OCI-LY7 (cell line): ENCODE results near the gene LRRC4B. TPM values are rescaled to one million over a fixed set of nuclear protein-coding genes. Genes with fewer than 3 reads are reported as not detected.

ENCODE experiments used
- BruUV-seq: library from RNA; stranded (reverse); fragments of 400-500 nt; replicated peaks from 2 replicates; lab custom pipeline; 2021; lab: Mats Ljungman, UMichigan
- CTCF ChIA-PET: fragments of 300-600 bp; sonication (Branson Sonifier 250); formaldehyde crosslinking; loops from one replicate; lab custom pipeline; 2022; ENCODE audit warnings: antibody characterized with exemption; ENCODE audit not compliant: unreplicated experiment; lab: Charles Lee
- POLR2A ChIA-PET: fragments of 300-600 bp; sonication (Branson Sonifier 250); formaldehyde crosslinking; loops from one replicate; lab custom pipeline; 2022; ENCODE audit warnings: antibody characterized with exemption; lab: Charles Lee
- DNase-seq: peaks from one replicate; pipeline ENCODE4 v3.0.0-alpha.2; 2015; ENCODE audit warnings: low spot score
- H2AFZ ChIP-seq: fragments of 200-600 bp; sonication (generic), shearing (Covaris generic); 2 replicates; pipeline ENCODE4 v1.6.1; 2014; ENCODE audit warnings: mild to moderate bottlenecking, antibody characterized with exemption, low read length, moderate library complexity
- H3K27ac ChIP-seq: fragments of 200-600 bp; sonication (generic); 2 replicates; pipeline ENCODE4 v1.5.1; 2014; ENCODE audit warnings: mixed run types, low read depth, mild to moderate bottlenecking, moderate library complexity, low read length, inconsistent platforms; ENCODE audit not compliant: poor library complexity, severe bottlenecking
- H3K36me3 ChIP-seq: fragments of 200-600 bp; sonication (generic); 2 replicates; pipeline ENCODE4 v1.6.1; 2014; ENCODE audit warnings: mild to moderate bottlenecking, antibody characterized with exemption, low read length, moderate library complexity, mixed read lengths; ENCODE audit not compliant: insufficient read depth
- H3K4me1 ChIP-seq: fragments of 200-600 bp; sonication (generic); 2 replicates; pipeline ENCODE4 v1.5.1; 2014; ENCODE audit warnings: mild to moderate bottlenecking, low read length; ENCODE audit not compliant: insufficient read depth, poor library complexity, severe bottlenecking
- H3K4me2 ChIP-seq: fragments of 200-600 bp; sonication (generic); 2 replicates; pipeline ENCODE4 v1.6.1; 2014; ENCODE audit warnings: mild to moderate bottlenecking, low read length
- H3K4me3 ChIP-seq: fragments of 200-600 bp; sonication (generic); 2 replicates; pipeline ENCODE4 v1.5.1; 2014; ENCODE audit warnings: mild to moderate bottlenecking, low read depth, low read length; ENCODE audit not compliant: poor library complexity, severe bottlenecking
- H3K79me2 ChIP-seq: fragments of 200-600 bp; sonication (generic); 2 replicates; pipeline ENCODE4 v1.6.1; 2016; ENCODE audit warnings: low read depth, mild to moderate bottlenecking, low read length, moderate library complexity, mixed read lengths; ENCODE audit not compliant: insufficient read depth
- H3K9me2 ChIP-seq: fragments of 200-600 bp; sonication (generic); 2 replicates; pipeline ENCODE4 v1.6.1; 2016; ENCODE audit warnings: mild to moderate bottlenecking, low read length, mixed read lengths; ENCODE audit not compliant: insufficient read depth
- H3K9me3 ChIP-seq: fragments of 200-600 bp; sonication (generic); 2 replicates; pipeline ENCODE4 v1.6.1; 2014; ENCODE audit warnings: mild to moderate bottlenecking, mixed run types, low read length, mixed read lengths
- H4K20me1 ChIP-seq: fragments of 200-600 bp; sonication (generic); 2 replicates; pipeline ENCODE4 v1.6.1; 2014; ENCODE audit warnings: mild to moderate bottlenecking, antibody characterized with exemption, low read length, moderate library complexity, mixed read lengths; ENCODE audit not compliant: insufficient read depth
- EZH2phosphoT487 ChIP-seq: fragments of 200-600 bp; sonication (generic); IDR thresholded peaks from 2 replicates; pipeline ENCODE4 v1.6.1; 2018; ENCODE audit warnings: low read depth, borderline replicate concordance, mild to moderate bottlenecking, mixed run types, antibody characterized with exemption, low read length, moderate library complexity, mixed read lengths
- intact Hi-C: fragments of 100-400 bp; cut with micrococcal nuclease; formaldehyde crosslinking; loops from one replicate; pipeline ENCODE4 v1.10.0; 2022; ENCODE audit not compliant: unreplicated experiment
- total RNA-seq, 2 experiments: library from RNA; depleted of rRNA in 1 of 2; stranded (reverse); fragments of >200 nt in 1 of 2; shearing (Covaris generic) in 1 of 2; gene quantifications; 2 replicates each; pipeline ENCODE4 v1.2.3, GENCODE V29; 2014 to 2022
- TF ChIP-seq, protein P1 (sequence below): fragments of 200-600 bp; sonication (generic); conservative IDR thresholded peaks from 2 replicates; pipeline ENCODE4 v1.5.1; 2014; ENCODE audit warnings: mild to moderate bottlenecking, antibody characterized with exemption, low read length, moderate library complexity, mixed read lengths

The LRRC4B gene
- total RNA-seq, 2 experiments from 2014 or later = 0.29 TPM; not detected in 1

DNA sequence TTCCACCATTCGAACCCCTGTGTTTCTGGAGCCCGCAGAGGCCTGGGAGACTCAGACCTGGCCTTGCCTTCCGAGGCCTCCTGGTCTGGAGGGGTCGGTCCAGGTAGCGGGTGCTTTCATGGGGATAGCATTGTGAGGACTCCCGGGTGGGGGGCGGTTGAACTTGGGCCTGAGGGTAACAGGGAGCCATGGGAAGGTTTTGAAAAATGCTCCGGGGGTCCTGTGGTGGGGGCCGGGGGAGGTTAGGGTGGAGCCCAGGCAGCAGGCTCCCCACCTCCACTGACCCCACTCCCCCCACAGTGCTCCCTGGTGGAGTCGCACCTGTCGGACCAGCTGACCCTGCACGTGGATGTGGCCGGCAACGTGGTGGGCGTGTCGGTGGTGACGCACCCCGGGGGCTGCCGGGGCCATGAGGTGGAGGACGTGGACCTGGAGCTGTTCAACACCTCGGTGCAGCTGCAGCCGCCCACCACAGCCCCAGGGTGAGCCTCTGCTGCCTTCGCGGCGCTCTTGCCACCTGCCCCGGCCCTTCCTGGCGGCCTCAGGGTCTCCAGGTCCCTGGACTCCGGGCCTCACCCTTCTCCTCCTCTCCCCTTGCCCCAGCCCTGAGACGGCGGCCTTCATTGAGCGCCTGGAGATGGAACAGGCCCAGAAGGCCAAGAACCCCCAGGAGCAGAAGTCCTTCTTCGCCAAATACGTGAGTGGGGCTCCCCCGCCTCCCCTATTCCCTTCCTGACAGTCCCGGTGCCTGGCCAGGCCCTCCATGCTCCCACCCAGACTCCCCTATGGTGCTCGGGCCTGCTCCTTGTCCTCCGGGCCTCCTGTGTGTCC lies 87.7 kb downstream of the LRRC4B start:
- Histone ChIP-seq H4K20me1 (no peaks in the 10 kb centered on the region), H3K9me3 (peaks cover 12% of the 10 kb centered on the region), H3K4me1 (peaks cover 10% of the 10 kb centered on the region), H3K79me2 (peaks cover 22% of the 10 kb centered on the region), H2AFZ (no peak overlapping the region), H3K27ac (no peak overlapping the region), H3K9me2 (no peaks in the 10 kb centered on the region), H3K36me3 (peaks cover 80% of the 10 kb centered on the region), H3K4me2 (no peak overlapping the region), H3K4me3 (no peak overlapping the region)
- intact Hi-C loops = no loop called here
- POLR2A ChIA-PET = no interaction called here
- no TSS peak for BruUV-seq
- CTCF ChIA-PET = no interaction called here
- no peak for TF ChIP-seq EZH2phosphoT487
- TF ChIP-seq, protein P1, sequence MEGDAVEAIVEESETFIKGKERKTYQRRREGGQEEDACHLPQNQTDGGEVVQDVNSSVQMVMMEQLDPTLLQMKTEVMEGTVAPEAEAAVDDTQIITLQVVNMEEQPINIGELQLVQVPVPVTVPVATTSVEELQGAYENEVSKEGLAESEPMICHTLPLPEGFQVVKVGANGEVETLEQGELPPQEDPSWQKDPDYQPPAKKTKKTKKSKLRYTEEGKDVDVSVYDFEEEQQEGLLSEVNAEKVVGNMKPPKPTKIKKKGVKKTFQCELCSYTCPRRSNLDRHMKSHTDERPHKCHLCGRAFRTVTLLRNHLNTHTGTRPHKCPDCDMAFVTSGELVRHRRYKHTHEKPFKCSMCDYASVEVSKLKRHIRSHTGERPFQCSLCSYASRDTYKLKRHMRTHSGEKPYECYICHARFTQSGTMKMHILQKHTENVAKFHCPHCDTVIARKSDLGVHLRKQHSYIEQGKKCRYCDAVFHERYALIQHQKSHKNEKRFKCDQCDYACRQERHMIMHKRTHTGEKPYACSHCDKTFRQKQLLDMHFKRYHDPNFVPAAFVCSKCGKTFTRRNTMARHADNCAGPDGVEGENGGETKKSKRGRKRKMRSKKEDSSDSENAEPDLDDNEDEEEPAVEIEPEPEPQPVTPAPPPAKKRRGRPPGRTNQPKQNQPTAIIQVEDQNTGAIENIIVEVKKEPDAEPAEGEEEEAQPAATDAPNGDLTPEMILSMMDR = no peak
- DNase-seq = no peak

DNA sequence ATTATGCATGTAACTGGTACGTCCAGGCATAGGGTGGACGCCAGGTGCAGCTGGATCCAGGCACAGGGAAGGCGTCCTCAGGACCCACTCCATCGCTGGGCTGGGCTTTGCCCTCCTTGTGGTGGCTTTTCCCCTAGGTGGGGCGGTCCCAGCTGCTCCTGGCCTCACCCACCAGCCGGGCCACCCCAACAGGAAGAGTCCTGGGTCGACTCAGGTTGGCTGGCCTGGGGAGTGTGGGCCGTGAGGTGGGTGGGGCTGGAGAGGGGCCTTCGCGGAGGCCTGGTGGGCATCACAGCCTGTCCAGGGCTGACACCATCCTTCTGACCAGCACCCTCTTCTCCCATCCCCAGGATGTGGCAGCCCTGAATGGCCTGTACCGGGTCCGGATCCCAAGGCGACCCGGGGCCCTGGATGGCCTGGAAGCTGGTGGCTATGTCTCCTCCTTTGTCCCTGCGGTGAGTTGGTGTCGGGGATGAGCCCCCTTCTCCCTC lies 88.4 kb downstream of the LRRC4B start:
- peaks cover 73% of the 10 kb centered on the region for H3K36me3 ChIP-seq

More for the DNA sequence above, 88.4 kb downstream of the LRRC4B start:
- no TSS peak for BruUV-seq
- TF ChIP-seq EZH2phosphoT487 = no peak
- TF ChIP-seq, protein P1 = no peak
- peaks cover 10% of the 10 kb centered on the region for H3K4me1 ChIP-seq
- H3K9me2 ChIP-seq = no peaks in the 10 kb centered on the region
- ChIA-PET POLR2A (no interaction called here), CTCF (no interaction called here)
- no peak for DNase-seq
- H4K20me1 ChIP-seq = no peaks in the 10 kb centered on the region
- H3K79me2 ChIP-seq = peaks cover 22% of the 10 kb centered on the region
- H3K27ac ChIP-seq = no peak overlapping the region
- peaks cover 12% of the 10 kb centered on the region for H3K9me3 ChIP-seq
- no peak overlapping the region for H3K4me3 ChIP-seq
- no peak overlapping the region for H2AFZ ChIP-seq
- intact Hi-C loops = no loop called here
- H3K4me2 ChIP-seq = no peak overlapping the region
